ENCODE measurements around the gene KLHL22.
A peak's percentile ranks its signal among the peaks of the same experiment; 100 is the strongest.

Gene KLHL22

DNA sequence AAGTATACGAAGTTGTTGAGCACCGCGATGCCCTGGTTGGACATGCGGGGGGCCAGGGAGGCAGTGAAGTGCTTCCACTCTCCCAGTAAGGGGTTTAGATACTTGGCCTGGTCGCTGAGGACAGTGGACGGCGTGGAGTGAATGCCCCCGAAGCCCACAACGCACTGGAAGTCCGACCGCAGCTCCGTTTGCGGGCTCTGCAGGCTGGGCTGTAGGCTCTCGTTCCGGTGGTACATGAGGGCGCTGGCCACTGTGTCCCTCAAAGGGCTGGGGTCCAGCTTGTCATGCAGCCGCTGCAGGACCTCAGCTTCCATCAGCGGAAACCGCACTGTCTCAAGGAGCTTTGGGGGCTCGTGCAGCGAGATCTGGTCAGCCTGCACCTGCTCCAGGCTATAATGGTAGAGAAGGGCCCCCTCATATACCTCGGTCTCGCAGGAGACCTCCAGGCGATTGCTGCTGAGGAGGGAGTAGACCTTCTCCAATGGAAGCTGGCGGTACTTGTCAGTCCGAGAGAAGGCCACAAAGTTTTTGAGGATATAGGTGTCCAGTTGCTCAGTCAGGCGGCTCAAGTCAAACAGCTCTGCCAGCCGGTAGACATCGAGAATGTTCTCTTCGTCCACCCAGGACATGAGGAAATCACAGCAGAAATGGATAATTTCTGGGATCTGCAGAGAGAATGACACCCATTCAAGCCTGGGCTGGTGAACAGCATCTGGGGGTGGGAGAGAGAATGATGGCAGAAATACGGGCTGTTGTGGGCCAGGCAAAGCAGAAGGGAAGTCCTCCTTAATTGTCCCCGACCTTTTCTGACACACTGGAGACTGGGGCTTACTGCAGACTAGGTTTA lies 30.5 kb downstream of the KLHL22 start:
- no peak for DNase-seq (ENCODE audit: low spot score)
- TF ChIP-seq, protein P1, sequence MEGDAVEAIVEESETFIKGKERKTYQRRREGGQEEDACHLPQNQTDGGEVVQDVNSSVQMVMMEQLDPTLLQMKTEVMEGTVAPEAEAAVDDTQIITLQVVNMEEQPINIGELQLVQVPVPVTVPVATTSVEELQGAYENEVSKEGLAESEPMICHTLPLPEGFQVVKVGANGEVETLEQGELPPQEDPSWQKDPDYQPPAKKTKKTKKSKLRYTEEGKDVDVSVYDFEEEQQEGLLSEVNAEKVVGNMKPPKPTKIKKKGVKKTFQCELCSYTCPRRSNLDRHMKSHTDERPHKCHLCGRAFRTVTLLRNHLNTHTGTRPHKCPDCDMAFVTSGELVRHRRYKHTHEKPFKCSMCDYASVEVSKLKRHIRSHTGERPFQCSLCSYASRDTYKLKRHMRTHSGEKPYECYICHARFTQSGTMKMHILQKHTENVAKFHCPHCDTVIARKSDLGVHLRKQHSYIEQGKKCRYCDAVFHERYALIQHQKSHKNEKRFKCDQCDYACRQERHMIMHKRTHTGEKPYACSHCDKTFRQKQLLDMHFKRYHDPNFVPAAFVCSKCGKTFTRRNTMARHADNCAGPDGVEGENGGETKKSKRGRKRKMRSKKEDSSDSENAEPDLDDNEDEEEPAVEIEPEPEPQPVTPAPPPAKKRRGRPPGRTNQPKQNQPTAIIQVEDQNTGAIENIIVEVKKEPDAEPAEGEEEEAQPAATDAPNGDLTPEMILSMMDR (IDR thresholded peaks at IDR 0.05), result no peak
- no peak overlapping the region for H3K27ac ChIP-seq

DNA sequence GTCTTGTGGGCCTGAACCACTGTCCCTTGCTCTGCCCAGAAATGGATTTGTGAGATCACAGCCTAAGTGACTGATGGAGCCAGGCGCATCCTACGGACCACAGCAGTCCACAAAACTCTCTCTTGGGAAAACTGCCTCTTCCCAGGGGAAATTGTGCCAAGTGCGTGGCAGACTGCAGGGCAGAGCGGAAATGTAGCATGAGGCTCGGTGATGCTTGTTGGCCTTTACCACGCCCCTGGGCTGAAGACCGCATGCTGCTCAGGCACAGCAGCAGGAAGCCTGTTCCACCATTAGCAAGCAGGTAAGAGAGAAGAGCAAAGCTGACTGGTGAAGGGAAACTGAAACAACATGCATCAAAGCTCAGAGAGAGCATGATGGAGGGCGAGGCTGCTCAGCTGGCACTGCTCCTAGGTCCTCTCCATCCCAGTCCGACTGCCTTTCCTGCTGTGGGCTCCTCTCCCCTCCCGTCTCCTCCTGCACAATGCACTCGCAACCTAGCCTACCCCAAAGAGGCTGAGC lies 31.4 kb downstream of the KLHL22 start:
- H3K27ac ChIP-seq, result no peak overlapping the region
- H3K4me3 ChIP-seq, result no peak overlapping the region
- DNase-seq (ENCODE audit: low spot score), result no peak
- TF ChIP-seq, protein P1 (IDR thresholded peaks at IDR 0.05), result no peak

More for the DNA sequence above, 30.5 kb downstream of the KLHL22 start:
- H3K4me3 ChIP-seq, result no peak overlapping the region

- Histone ChIP-seq H3K4me3 (no peak overlapping the region), H3K27ac (peak overlapping the region in 1 of 2 donors; percentile 11)
- DNase-seq (ENCODE audit: low spot score), result no peak
These were observed 32.1 kb downstream of the KLHL22 start for GRCh38 chr22:20463324-20464095.

DNA sequence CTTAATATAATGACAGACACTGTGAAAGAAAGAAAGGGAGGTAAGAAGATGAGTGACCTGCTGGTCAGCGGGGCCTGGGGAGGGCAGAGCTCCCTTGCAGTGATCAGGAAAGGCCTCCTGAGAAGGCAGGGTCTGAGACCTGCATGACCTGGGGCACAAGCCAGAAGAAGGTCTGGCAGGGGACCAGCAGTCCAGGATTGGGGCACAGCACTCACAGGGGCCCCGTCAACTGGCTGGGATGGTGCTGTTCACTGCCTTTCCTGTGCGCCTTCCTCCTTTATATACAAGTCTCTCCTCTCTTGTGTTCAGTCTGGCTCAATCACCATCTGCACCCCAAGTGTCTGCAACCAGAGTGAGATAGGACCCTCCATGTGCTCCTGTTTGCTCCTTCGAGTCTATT lies 35.7 kb downstream of the KLHL22 start:
- H3K27ac ChIP-seq, result no peak overlapping the region
- TF ChIP-seq, protein P1 (IDR thresholded peaks at IDR 0.05), result no peak
- H3K4me3 ChIP-seq, result no peak overlapping the region
- no peak for DNase-seq (ENCODE audit: low spot score)

More at GRCh38 chr22:20463324-20464095, 32.1 kb downstream of the KLHL22 start:
- TF ChIP-seq, protein P1 (IDR thresholded peaks at IDR 0.05), result no peak

DNA sequence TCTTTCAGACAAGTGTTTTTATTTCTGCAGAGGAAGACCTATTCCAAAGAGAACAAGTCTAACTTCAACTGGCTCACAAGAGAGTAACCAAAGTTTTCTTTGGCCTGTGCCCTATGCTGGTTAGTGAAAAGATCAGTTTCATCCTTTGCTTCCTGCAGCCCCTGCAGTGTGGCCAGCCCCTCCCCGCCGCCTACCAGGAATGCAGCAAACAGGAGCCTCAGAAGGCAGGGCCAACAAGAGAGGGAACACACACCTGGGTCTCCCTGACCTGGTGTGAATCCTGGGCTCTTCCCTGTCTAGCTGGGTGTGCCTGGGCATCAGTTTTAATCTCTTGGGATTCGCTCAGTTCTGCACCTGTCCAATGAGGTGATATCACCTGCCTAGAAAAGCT lies 36.4 kb downstream of the KLHL22 start:
- TF ChIP-seq, protein P1 (IDR thresholded peaks at IDR 0.05), result no peak
- Histone ChIP-seq H3K27ac (no peak overlapping the region), H3K4me3 (no peak overlapping the region)
- no peak for DNase-seq (ENCODE audit: low spot score)

DNA sequence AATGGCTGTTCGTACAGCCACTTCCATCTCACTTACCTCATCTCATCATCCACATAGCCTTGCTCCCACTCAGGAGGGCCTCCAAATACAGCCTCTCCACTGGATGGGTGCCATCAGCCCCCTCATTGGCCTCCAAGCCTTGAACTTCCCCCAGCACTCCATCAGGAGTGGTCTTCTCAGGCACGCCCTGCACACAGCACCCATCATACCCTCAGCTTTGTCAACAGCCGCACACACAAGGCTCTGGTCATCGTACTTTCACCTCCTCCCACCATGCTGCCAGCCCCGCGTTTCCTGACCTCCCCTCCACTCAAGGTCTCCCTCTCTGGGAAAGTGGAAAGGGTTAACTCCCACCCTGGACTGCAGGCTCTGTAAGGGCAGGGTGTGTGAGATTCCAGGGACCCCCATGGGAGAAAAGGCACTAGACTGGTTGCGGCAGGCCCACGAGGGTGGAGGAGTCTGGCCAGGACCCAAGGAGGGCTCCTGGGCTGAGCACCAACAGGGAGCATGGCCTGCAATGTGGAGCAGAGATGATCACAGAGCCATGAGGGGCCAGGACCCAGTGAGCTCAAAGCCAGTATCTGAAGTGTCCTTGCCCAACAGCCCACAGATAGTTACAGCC lies 37.0 kb downstream of the KLHL22 start:
- Histone ChIP-seq H3K4me3 (no peak overlapping the region), H3K27ac (no peak overlapping the region)
- TF ChIP-seq, protein P1 (IDR thresholded peaks at IDR 0.05), result no peak
- DNase-seq (ENCODE audit: low spot score), result no peak

Data from coronary artery (tissue), 2 donors.